Non-pigmented ciliary epithelial cell (primary cell): ENCODE data around the gene ADAMTS7.
A peak's percentile ranks its signal among the peaks of the same experiment; 100 is the strongest.
"Not testable (repeated sequence)": the region's sequence is repeated elsewhere in the genome, so short reads cannot be mapped to it uniquely, and the experiment has no call there.

Experiments used
- DNase-seq: peaks from one replicate; pipeline ENCODE4 v3.0.0-alpha.2; 2010; ENCODE audit warnings: low read depth

ADAMTS7 gene

GRCh38 chr15:78764340-78765153 is 46.7 kb downstream of the ADAMTS7 start:
- not testable (repeated sequence) for DNase-seq

- DNase-seq = no peak
Observed at GRCh38 chr15:78763796-78764241, 47.4 kb downstream of the ADAMTS7 start.

GRCh38 chr15:78762985-78763795 is 48.1 kb downstream of the ADAMTS7 start:
- DNase-seq = no peak

- not testable (repeated sequence) for DNase-seq
Observed at GRCh38 chr15:78762386-78762961, 48.8 kb downstream of the ADAMTS7 start.

- no peak for DNase-seq
Observed at GRCh38 chr15:78761891-78762385, 49.3 kb downstream of the ADAMTS7 start.

GRCh38 chr15:78761475-78761874 is 49.8 kb downstream of the ADAMTS7 start:
- not testable (repeated sequence) for DNase-seq

- no peak for DNase-seq
Observed at GRCh38 chr15:78761020-78761419, 50.2 kb downstream of the ADAMTS7 start.

- DNase-seq = not testable (repeated sequence)
Observed at GRCh38 chr15:78760091-78760882, 51.0 kb downstream of the ADAMTS7 start.

GRCh38 chr15:78759361-78759998 is 51.8 kb downstream of the ADAMTS7 start:
- DNase-seq = not testable (repeated sequence)

GRCh38 chr15:78758486-78759200 is 52.6 kb downstream of the ADAMTS7 start:
- not testable (repeated sequence) for DNase-seq

- not testable (repeated sequence) for DNase-seq
Observed at GRCh38 chr15:78758084-78758483, 53.2 kb downstream of the ADAMTS7 start.

GRCh38 chr15:78757636-78757905 is 53.7 kb downstream of the ADAMTS7 start:
- DNase-seq = no peak

- peak; percentile 24 for DNase-seq
Observed at GRCh38 chr15:78756781-78757635, 54.3 kb downstream of the ADAMTS7 start.

- DNase-seq = peak; percentile 22
Observed at GRCh38 chr15:78755900-78756591, 55.2 kb downstream of the ADAMTS7 start.

GRCh38 chr15:78754637-78755280 is 56.5 kb downstream of the ADAMTS7 start:
- DNase-seq = not testable (repeated sequence)

GRCh38 chr15:78753751-78754535 is 57.3 kb downstream of the ADAMTS7 start:
- not testable (repeated sequence) for DNase-seq

- DNase-seq = not testable (repeated sequence)
Observed at GRCh38 chr15:78753359-78753659, 58.0 kb downstream of the ADAMTS7 start.
